Stimulated activated CD8-positive, alpha-beta memory T cell treated with anti-CD3 and anti-CD28 coated beads, Interleukin-7, amount 100 ng/mL, for 1 hour (primary cell): Measurements from ENCODE around the gene ABI1.
"Not testable (repeated sequence)": the region's sequence is repeated elsewhere in the genome, so short reads cannot be mapped to it uniquely, and the experiment has no call there.

Source experiments
- DNase-seq, 2 donors: peaks; one replicate each; pipeline ENCODE4 v3.0.0-alpha.2; 2020; ENCODE audit warnings: low read depth in 2 of 2

The ABI1 gene

GRCh38 chr10:26804418-26805393 is 56.1 kb downstream of the ABI1 start:
- DNase-seq = no peak

GRCh38 chr10:26803849-26804248 is 56.9 kb downstream of the ABI1 start:
- no peak for DNase-seq

- DNase-seq = no peak
Observed at GRCh38 chr10:26802527-26802926, 58.2 kb downstream of the ABI1 start.

GRCh38 chr10:26801831-26802230 is 58.9 kb downstream of the ABI1 start:
- DNase-seq = no peak

GRCh38 chr10:26801274-26801673 is 59.5 kb downstream of the ABI1 start:
- DNase-seq = no peak

GRCh38 chr10:26800468-26800867 is 60.3 kb downstream of the ABI1 start:
- no peak for DNase-seq

GRCh38 chr10:26799342-26799741 is 61.4 kb downstream of the ABI1 start:
- DNase-seq = no peak

GRCh38 chr10:26798298-26798697 is 62.5 kb downstream of the ABI1 start:
- DNase-seq = no peak

- DNase-seq = no peak
Observed at GRCh38 chr10:26797340-26797739, 63.4 kb downstream of the ABI1 start.

- DNase-seq = no peak
Observed at GRCh38 chr10:26792758-26793495, 67.8 kb downstream of the ABI1 start.

- DNase-seq = no peak
Observed at GRCh38 chr10:26790221-26790995, 70.3 kb downstream of the ABI1 start.

- DNase-seq = not testable (repeated sequence)
Observed at GRCh38 chr10:26789779-26790178, 71.0 kb downstream of the ABI1 start.

GRCh38 chr10:26787362-26787761 is 73.4 kb downstream of the ABI1 start:
- DNase-seq = no peak

- no peak for DNase-seq
Observed at GRCh38 chr10:26781797-26782196, 79.0 kb downstream of the ABI1 start.

GRCh38 chr10:26780793-26781601 is 79.8 kb downstream of the ABI1 start:
- no peak for DNase-seq

- DNase-seq = no peak
Observed at GRCh38 chr10:26780106-26780792, 80.5 kb downstream of the ABI1 start.

- DNase-seq = no peak
Observed at GRCh38 chr10:26779176-26779860, 81.4 kb downstream of the ABI1 start.

GRCh38 chr10:26777686-26778085 is 83.1 kb downstream of the ABI1 start:
- no peak for DNase-seq

- no peak for DNase-seq
Observed at GRCh38 chr10:26776258-26776657, 84.5 kb downstream of the ABI1 start.

GRCh38 chr10:26773633-26774032 is 87.1 kb downstream of the ABI1 start:
- DNase-seq = no peak
